Testis (tissue), 3 donors: Measurements from ENCODE around the gene GRAMD1B. TPM values are rescaled to one million over a fixed set of nuclear protein-coding genes. Genes with fewer than 3 reads are reported as not detected.
A peak's percentile ranks its signal among the peaks of the same experiment; 100 is the strongest.

Source experiments
- DNase-seq: peaks from one replicate; pipeline ENCODE4 v3.0.0-alpha.2; 2019
- H3K27ac ChIP-seq, 2 donors: fragments of 200-600 bp; sonication (generic); one replicate each; pipeline ENCODE4 v1.5.1; 2019
- H3K27me3 ChIP-seq: fragments of 200-600 bp; sonication (generic); one replicate; pipeline ENCODE4 v1.5.1; 2019
- H3K36me3 ChIP-seq: fragments of 200-600 bp; sonication (generic); one replicate; pipeline ENCODE4 v1.5.1; 2017; ENCODE audit warnings: low read depth; ENCODE audit errors: missing control alignments
- H3K4me1 ChIP-seq: fragments of 200-600 bp; sonication (generic); one replicate; pipeline ENCODE4 v1.5.1; 2019
- H3K4me3 ChIP-seq, 2 donors: fragments of 200-600 bp; sonication (generic); one replicate each; pipeline ENCODE4 v1.5.1; 2017 to 2019
- H3K9me3 ChIP-seq: fragments of 200-600 bp; sonication (generic); one replicate; pipeline ENCODE4 v1.5.1; 2017
- CTCF ChIP-seq, 3 experiments: fragments of 450-650 bp in 2 of 3; fragments of 200-600 bp in 1 of 3; sonication (generic) in 1 of 3; IDR thresholded peaks; one replicate each; pipeline ENCODE4 v1.5.1; 2016 to 2019; ENCODE audit warnings: antibody characterized with exemption in 3 of 3, mild to moderate bottlenecking in 2 of 3, moderate library complexity in 1 of 3
- POLR2A ChIP-seq: fragments of 450-650 bp; IDR thresholded peaks from one replicate; pipeline ENCODE4 v1.6.1; 2017; ENCODE audit warnings: antibody characterized with exemption, mild to moderate bottlenecking, moderate library complexity
- whole genome bisulfite sequencing, 2 donors: methylation state at CpG; one replicate each; pipeline ENCODE4 v1.1.5; 2018; 5-methylcytosine and 5-hydroxymethylcytosine counted together
- intact Hi-C: fragments of 100-400 bp; cut with DNase I; formaldehyde crosslinking; loops from one replicate; pipeline ENCODE4 v1.15.1; 2023; ENCODE audit warnings: low total_unique reads
- polyA plus RNA-seq: library from polyadenylated mRNA; stranded (reverse); fragments of 350-450 nt; fragmentation: Illumina TruSeq; extraction: RNeasy Lipid Tissue Mini Kit (QIAGEN cat#74804); gene quantifications from one replicate; pipeline ENCODE4 v1.2.3, GENCODE V29; 2014; ENCODE audit warnings: low read depth, low replicate concordance; ENCODE audit not compliant: insufficient read depth
- total RNA-seq, 2 donors: library from RNA; depleted of rRNA; stranded (reverse); fragments of >200 nt; gene quantifications; one replicate each; pipeline ENCODE4 v1.2.3, GENCODE V29; 2016

GRAMD1B gene
- total and polyA plus RNA-seq, 3 donors from 2014 or later, result 48.1 to 78.9 (median 48.9) TPM

GRCh38 chr11:123526918-123527317, 96.8 kb downstream of the GRAMD1B start:
- H3K27ac ChIP-seq, result no peak overlapping the region
- no peaks in the 10 kb centered on the region for H3K27me3 ChIP-seq
- intact Hi-C loops, result no loop called here
- no peaks in the 10 kb centered on the region for H3K9me3 ChIP-seq
- TF ChIP-seq POLR2A (no peak), CTCF (IDR thresholded peaks at IDR 0.05) (no peak)
- no peaks in the 10 kb centered on the region for H3K36me3 ChIP-seq
- H3K4me3 ChIP-seq, result no peak overlapping the region
- DNase-seq, result no peak
- 49 to 79% methylated on average over 7 of the region's 7 CpGs for WGBS, 2 donors
- peaks cover 7% of the 10 kb centered on the region for H3K4me1 ChIP-seq

GRCh38 chr11:123527526-123527925, 97.5 kb downstream of the GRAMD1B start:
- H3K27me3 ChIP-seq, result no peaks in the 10 kb centered on the region
- no peak overlapping the region for H3K27ac ChIP-seq
- peaks cover 8% of the 10 kb centered on the region for H3K4me1 ChIP-seq
- 80 to 97% methylated on average over 3 of the region's 3 CpGs for WGBS, 2 donors
- no peaks in the 10 kb centered on the region for H3K9me3 ChIP-seq
- H3K4me3 ChIP-seq, result no peak overlapping the region
- intact Hi-C loops, result no loop called here
- TF ChIP-seq CTCF (IDR thresholded peaks at IDR 0.05), result no peak
- TF ChIP-seq POLR2A, result no peak
- no peak for DNase-seq
- H3K36me3 ChIP-seq, result no peaks in the 10 kb centered on the region

GRCh38 chr11:123527947-123528346, 97.9 kb downstream of the GRAMD1B start:
- no peak for DNase-seq
- Histone ChIP-seq H3K27me3 (no peaks in the 10 kb centered on the region), H3K4me1 (peaks cover 8% of the 10 kb centered on the region), H3K36me3 (no peaks in the 10 kb centered on the region), H3K9me3 (no peaks in the 10 kb centered on the region), H3K4me3 (no peak overlapping the region), H3K27ac (no peak overlapping the region)
- TF ChIP-seq POLR2A (no peak), CTCF (IDR thresholded peaks at IDR 0.05) (no peak)
- 67 to 82% methylated on average over 1 of the region's 1 CpG for WGBS, 2 donors
- intact Hi-C loops, result no loop called here

GRCh38 chr11:123531325-123531724, 101.3 kb downstream of the GRAMD1B start:
- no peak for TF ChIP-seq POLR2A
- TF ChIP-seq CTCF (IDR thresholded peaks at IDR 0.05), result no peak
- H3K27ac ChIP-seq, result no peak overlapping the region
- H3K4me3 ChIP-seq, result no peak overlapping the region
- H3K36me3 ChIP-seq, result no peaks in the 10 kb centered on the region
- peaks cover 3% of the 10 kb centered on the region for H3K4me1 ChIP-seq
- H3K27me3 ChIP-seq, result no peaks in the 10 kb centered on the region
- intact Hi-C loops, result no loop called here
- H3K9me3 ChIP-seq, result no peaks in the 10 kb centered on the region
- DNase-seq, result peak; percentile 63
- 48 to 66% methylated on average over 7 of the region's 7 CpGs for WGBS, 2 donors

- H3K4me3 ChIP-seq, result no peak overlapping the region
- peaks cover 3% of the 10 kb centered on the region for H3K4me1 ChIP-seq
- no peak for TF ChIP-seq CTCF (IDR thresholded peaks at IDR 0.05)
- TF ChIP-seq POLR2A, result no peak
- intact Hi-C loops, result no loop called here
- no peaks in the 10 kb centered on the region for H3K9me3 ChIP-seq
- no peaks in the 10 kb centered on the region for H3K36me3 ChIP-seq
- no peak overlapping the region for H3K27ac ChIP-seq
- WGBS, 2 donors, result 78 to 93% methylated on average over 4 of the region's 4 CpGs
- no peaks in the 10 kb centered on the region for H3K27me3 ChIP-seq
- DNase-seq, result no peak
Observed at GRCh38 chr11:123532131-123532530, 102.1 kb downstream of the GRAMD1B start.
